Left renal cortex interstitium (tissue), 4 donors: ENCODE measurements around the gene SH3TC1. TPM values are rescaled to one million over a fixed set of nuclear protein-coding genes. Genes with fewer than 3 reads are reported as not detected.

ENCODE experiments used
- DNase-seq, 4 donors: peaks; one replicate each; pipeline ENCODE4 v3.0.0-alpha.2; 2013; ENCODE audit warnings: low read depth in 4 of 4, low spot score in 2 of 4, missing footprints in 1 of 4
- polyA plus RNA-seq, 4 donors: library from polyadenylated mRNA; unstranded; fragments of 120-200 nt; gene quantifications; one replicate each; pipeline ENCODE4 v1.2.1, GENCODE V29; 2013; ENCODE audit not compliant: insufficient read length in 4 of 4

SH3TC1 gene
- polyA plus RNA-seq, 4 donors = 19.1 to 36.1 (median 26.5) TPM

GRCh38 chr4:8283631-8284121 lies 84.6 kb downstream of the SH3TC1 start:
- no peak for DNase-seq

- DNase-seq = no peak
Observed at GRCh38 chr4:8284391-8284790, 85.3 kb downstream of the SH3TC1 start.

DNA sequence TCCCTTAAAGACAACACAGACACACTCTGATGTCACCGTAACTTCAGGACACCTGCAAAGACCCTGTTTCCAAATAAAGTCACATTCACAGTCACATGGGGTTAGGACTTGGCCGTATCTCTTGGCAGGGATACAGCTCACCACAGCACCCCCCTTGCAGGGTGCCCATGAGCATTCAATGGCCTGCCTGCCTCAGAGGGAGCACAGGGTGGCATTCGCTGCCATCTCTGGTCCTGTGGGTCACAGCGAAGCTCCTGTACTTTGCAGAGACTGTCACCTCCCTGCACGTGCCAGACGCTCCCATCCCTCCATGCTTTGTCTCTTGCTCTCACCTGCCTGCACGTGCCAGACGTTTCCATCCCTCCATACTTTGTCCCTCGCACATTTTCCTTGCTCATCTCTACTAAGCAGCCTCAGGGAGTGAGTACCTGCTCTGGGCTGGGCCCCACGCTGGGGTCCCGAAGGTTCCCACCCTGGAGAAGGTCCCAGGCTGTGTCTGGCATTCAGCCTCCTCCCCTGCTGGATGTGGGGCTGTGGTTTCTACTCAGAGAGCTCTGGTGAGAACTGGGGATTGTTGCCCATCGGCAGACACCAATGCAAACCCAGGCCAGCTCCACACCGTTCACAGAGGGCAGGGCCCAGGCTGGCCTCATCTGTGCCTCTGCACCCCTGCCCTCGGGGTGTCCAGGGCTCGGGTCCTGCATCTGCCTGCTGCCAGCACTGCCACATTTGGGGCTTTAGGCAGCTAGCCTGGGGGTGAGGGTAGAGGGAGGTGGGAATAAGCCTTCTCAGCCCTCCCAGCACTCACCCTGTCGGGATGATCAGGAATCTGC lies 86.3 kb downstream of the SH3TC1 start:
- no peak for DNase-seq

DNA sequence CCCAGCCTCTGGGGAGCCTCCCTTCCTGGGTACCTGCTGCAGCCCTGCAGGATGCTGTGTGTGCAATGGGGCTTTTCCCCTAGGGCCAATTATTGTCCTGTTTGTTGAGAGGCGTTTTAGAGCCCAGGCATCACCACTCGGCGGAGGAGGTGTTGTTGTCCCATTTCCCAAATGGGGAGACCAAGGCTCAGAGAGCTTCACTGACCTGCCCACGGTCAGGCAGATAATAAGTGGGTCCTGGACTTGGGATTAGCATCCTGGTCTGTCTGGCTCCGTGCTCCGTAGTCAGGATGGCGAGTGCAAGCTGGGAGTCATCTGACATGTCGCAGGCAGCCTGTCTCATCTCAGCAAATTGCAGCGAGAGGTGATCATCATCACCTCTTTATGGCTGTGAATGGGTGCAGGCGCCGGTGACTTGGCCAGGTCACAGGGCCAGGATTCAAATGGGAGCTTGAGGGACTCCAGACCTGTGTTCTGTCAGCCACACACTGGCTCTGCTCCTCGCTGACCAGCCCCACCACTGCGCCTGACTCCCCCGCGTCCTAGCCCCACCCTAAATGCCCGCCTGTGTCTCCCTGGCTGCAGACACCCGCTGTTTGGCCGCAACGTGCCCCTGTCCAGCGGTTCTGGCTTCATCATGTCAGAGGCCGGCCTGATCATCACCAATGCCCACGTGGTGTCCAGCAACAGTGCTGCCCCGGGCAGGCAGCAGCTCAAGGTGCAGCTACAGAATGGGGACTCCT lies 87.1 kb downstream of the SH3TC1 start:
- no peak for DNase-seq

GRCh38 chr4:8286719-8287342 lies 87.7 kb downstream of the SH3TC1 start:
- no peak for DNase-seq

GRCh38 chr4:8287343-8288280 lies 88.5 kb downstream of the SH3TC1 start:
- DNase-seq = no peak

DNA sequence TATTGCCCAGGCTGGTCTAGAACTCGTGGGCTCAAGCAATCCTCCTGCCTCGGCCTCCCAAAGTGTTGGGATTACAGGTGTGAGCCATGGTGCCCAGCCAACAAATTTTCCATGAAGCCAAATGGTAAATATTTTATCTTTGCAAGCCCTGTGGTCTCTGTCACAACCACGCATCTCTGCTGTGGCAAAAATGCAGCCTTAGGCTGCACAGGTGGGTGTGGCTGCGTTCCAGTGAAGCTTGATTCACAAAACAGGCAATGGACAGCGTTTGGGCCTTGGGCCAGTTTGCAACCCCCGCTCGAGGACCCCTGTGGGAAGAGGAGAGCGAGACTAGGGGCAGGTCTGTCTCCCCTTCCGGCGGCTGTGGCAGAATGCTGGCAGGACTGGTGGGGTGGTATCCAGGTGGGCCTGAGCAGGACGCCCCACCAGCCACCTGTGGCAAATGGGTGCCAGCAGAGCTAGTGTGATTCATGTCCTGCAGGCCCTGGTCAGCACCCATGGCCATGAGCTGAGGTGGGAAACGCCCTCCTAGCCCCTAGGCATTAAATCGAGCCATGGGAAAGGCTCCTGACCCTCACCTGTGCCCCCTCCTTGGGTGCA lies 90.2 kb downstream of the SH3TC1 start:
- no peak for DNase-seq

- DNase-seq = no peak
Observed at GRCh38 chr4:8289956-8290700, 91.0 kb downstream of the SH3TC1 start.

GRCh38 chr4:8290701-8290970 lies 91.5 kb downstream of the SH3TC1 start:
- DNase-seq = no peak

Other genes with a start within 250 kb of the SH3TC1 start
- 1 to 10 TPM; 6.2 to 8.4 (median 6.8) TPM for gene ABLIM2, start 40.5 kb upstream of the SH3TC1 start, polyA plus RNA-seq
- 10 to 100 TPM in 2 of 4 donors, 1 to 10 TPM in 2; 8.2 to 16.7 (median 10.7) TPM for gene HTRA3, start 70.5 kb downstream of the SH3TC1 start, polyA plus RNA-seq
- gene ACOX3, start 241.4 kb downstream of the SH3TC1 start, polyA plus RNA-seq = 10 to 100 TPM; 15.4 to 19.2 (median 16.5) TPM
- 10 to 100 TPM; 13.1 to 21.8 (median 18.0) TPM for gene TRMT44, start 241.5 kb downstream of the SH3TC1 start, polyA plus RNA-seq